Skeletal muscle tissue (tissue), 4 donors: ENCODE measurements around the gene FKBP6. TPM values are rescaled to one million over a fixed set of nuclear protein-coding genes. Genes with fewer than 3 reads are reported as not detected.
"Not testable (repeated sequence)": the region's sequence is repeated elsewhere in the genome, so short reads cannot be mapped to it uniquely, and the experiment has no call there.

Experiments
- H3K27ac ChIP-seq: one replicate; pipeline ENCODE4 v1.7.0; 2013; ENCODE audit warnings: mild to moderate bottlenecking, low read depth, low read length, inconsistent platforms
- H3K27me3 ChIP-seq, 3 donors: one replicate each; pipeline ENCODE4 v1.7.0; 2013; ENCODE audit warnings: low read length in 3 of 3; ENCODE audit not compliant: control insufficient read depth in 3 of 3, insufficient read depth in 3 of 3
- H3K36me3 ChIP-seq, 3 donors: one replicate each; pipeline ENCODE4 v1.7.0; 2013; ENCODE audit warnings: low read length in 3 of 3; ENCODE audit not compliant: control insufficient read depth in 3 of 3, insufficient read depth in 3 of 3
- H3K4me1 ChIP-seq, 3 donors: one replicate each; pipeline ENCODE4 v1.7.0; 2013; ENCODE audit warnings: low read length in 3 of 3, mild to moderate bottlenecking in 3 of 3; ENCODE audit not compliant: control insufficient read depth in 3 of 3, insufficient read depth in 3 of 3
- H3K4me3 ChIP-seq, 3 donors: one replicate each; pipeline ENCODE4 v1.7.0; 2013; ENCODE audit warnings: low read length in 3 of 3
- H3K9ac ChIP-seq, 3 donors: one replicate each; pipeline ENCODE4 v1.7.0; 2013; ENCODE audit warnings: low read length in 3 of 3, mild to moderate bottlenecking in 3 of 3, moderate library complexity in 2 of 3, low read depth in 1 of 3
- H3K9me3 ChIP-seq, 3 donors: one replicate each; pipeline ENCODE4 v1.7.0; 2013; ENCODE audit warnings: low read length in 3 of 3; ENCODE audit not compliant: control insufficient read depth in 3 of 3
- total RNA-seq: library from RNA; depleted of rRNA; stranded (reverse); fragments of >200 nt; gene quantifications from one replicate; pipeline ENCODE4 v1.2.3, GENCODE V29; 2014
- donor health status: Osteomylitis.

The FKBP6 gene
- total RNA-seq, 1 donor from 2014 or later = under 0.01 TPM

DNA sequence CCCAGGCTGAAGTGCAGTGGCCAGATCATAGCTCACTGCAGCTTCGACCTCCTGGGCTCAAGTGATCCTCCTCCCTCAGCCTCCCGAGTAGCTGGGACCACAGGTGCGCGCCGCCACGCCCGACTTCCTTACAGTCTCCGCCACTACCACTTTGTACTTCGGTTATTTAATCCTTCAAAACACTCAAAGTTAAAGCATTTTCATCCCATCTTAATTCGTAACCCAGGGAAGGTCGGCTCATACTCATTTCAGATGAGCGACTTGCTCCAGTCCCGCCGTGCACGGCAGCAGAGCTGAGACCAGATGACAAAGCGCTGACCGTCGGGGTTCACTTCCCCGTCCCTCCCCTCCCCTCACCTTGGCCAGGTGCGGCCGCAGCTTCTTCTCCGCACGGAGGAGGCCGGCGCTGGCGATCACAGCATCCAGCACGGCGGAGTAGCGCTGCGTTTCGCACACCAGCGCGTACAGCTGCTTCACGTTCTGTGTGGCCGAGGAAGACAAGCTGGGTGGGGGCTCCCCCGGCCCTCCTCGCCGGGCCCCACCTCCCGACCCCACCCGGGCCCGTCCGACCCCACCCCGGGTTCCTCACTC, 19.8 kb upstream of the FKBP6 start:
- H3K27ac ChIP-seq = peak overlapping the region; percentile 44

DNA sequence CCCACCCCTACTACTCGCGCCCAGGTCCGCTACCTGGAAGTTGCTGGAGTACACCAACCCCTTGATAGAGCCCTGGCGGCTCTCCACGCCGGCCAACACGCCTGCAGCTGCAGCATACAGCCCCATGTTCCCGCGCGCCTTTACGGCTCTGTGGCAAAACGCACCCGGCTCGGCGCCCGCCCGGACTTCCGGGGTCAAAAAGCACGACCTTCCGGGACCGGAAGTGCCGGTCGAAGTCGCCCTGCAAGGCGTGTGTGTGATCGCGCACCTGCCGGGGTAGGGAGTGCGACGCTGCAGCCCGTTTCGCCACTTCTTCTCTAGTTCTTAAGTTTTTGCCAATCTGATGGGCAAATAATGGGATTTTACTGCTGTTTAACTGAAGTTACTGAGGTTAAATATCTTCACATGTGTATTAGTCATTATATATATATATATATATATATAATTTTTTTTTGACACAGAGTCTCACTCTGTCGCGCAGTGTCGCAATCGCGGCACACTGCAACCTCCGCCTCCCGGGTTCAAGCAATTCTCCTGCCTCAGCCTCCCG, 19.2 kb upstream of the FKBP6 start, which contains the start of gene NSUN5:
NSUN5 (minus strand) TSS at position 162 of the 550 bp plus-strand sequence; CDS start at position 126, 36 bp downstream.
- Histone ChIP-seq H3K4me3 (peak within 1 kb of the TSS; percentile 82 to 86 (median 84)), H3K4me1 (peaks cover 0 to 13% (median 13%) of the 10 kb centered on the region in 3 donors), H3K27me3 (no peaks in the 10 kb centered on the region), H3K36me3 (peaks cover 14 to 19% (median 16%) of the 10 kb centered on the region in 3 donors), H3K9me3 (no peaks in the 10 kb centered on the region), H3K9ac (peak within 1 kb of the TSS; percentile 69 to 85 (median 82)), H3K27ac (peak within 1 kb of the TSS; percentile 44)

More for the DNA sequence above, 19.8 kb upstream of the FKBP6 start:
- H3K9ac ChIP-seq = peak overlapping the region; percentile 69 to 85 (median 82)
- peak overlapping the region; percentile 82 to 86 (median 84) for H3K4me3 ChIP-seq
- peaks cover 20 to 23% (median 20%) of the 10 kb centered on the region in 3 donors for H3K36me3 ChIP-seq
- H3K27me3 ChIP-seq = no peaks in the 10 kb centered on the region
- peaks cover 0 to 13% (median 13%) of the 10 kb centered on the region in 3 donors for H3K4me1 ChIP-seq
- no peaks in the 10 kb centered on the region for H3K9me3 ChIP-seq

DNA sequence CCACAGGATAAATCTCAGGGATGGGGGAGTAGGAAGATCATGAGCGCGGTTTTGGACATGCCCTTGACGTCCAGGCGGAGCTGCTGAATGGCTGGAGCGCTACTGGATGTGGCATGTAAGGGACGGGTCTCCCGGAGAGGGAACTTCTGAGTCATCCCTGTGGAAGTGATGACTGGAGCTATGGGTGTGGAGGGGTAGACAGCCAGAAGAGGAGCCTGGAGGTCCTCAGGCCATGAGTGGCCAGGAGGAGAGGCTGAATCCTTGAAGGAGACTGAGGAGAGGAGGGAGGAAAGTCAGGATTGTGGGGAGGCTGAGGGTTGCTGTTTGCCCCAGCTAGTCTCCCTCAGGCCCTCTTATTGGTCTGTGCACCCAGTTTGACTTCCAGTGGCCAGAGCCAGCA, 16.5 kb upstream of the FKBP6 start:
- not testable (repeated sequence) for H3K9ac ChIP-seq, H3K9me3 ChIP-seq, H3K27me3 ChIP-seq, H3K27ac ChIP-seq, H3K36me3 ChIP-seq, H3K4me3 ChIP-seq
- H3K4me1 ChIP-seq = peaks cover 0 to 13% (median 13%) of the 10 kb centered on the region in 3 donors

DNA sequence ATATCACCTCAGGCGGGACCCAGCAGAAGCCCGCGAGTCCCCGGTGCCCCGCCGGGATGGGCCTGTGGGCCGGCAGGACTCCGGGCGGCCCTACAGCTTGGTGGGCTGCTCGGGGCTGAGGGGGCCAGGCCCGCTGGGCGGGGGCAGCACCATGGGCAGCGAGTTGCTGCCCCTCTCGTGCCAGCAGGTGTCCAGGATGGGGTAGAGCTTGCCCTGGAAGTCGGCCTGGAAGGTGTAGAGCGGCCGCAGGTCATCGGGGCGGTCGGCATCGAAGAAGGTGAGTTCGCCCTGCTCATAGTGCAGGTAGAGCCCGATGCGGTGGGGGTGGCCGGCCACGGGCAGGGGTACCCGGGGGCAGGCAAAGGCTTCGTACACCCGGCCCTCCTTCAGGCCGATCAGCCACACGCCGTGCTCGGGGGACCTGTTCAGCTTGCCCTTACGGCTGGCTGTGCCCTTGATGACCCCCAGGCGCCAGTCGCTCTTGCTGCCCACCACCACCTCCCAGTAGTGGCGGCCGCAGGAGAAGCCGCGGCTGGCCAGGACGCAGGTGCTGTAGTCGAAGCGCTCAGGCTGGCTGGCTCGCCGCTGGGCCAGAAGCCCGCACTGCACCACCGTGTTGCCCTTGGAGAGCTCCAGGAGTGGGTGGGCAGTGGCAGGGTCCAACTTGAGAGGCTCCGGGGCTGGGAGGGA, 15.0 kb upstream of the FKBP6 start:
- Histone ChIP-seq H3K9ac (no peak overlapping the region), H3K27ac (no peak overlapping the region), H3K9me3 (no peaks in the 10 kb centered on the region), H3K4me3 (no peak overlapping the region), H3K27me3 (no peaks in the 10 kb centered on the region), H3K4me1 (peaks cover 0 to 8% (median 8%) of the 10 kb centered on the region in 3 donors), H3K36me3 (no peaks in the 10 kb centered on the region)

DNA sequence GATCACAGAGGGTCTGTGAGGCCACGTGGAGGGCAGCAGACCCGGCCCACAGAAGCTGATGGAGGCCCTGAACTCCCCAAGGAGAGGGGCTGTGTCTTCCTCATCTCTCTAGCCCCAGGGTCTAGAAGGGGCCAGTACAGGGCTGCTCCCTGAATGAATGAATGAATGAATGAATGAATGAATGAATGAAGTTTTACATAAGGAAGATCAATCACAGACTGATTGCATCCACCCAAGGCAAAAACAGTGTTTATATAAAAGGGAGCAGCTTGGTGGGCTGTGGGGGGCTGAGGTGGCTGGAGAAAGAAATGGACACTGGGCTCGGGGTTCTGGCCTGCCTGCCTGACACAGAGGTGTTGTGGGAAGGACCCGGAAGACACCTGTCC, 14.4 kb upstream of the FKBP6 start:
- Histone ChIP-seq H3K4me1 (peaks cover 0 to 5% (median 5%) of the 10 kb centered on the region in 3 donors), H3K27me3 (no peaks in the 10 kb centered on the region), H3K9ac (no peak overlapping the region), H3K27ac (no peak overlapping the region), H3K36me3 (no peaks in the 10 kb centered on the region), H3K4me3 (no peak overlapping the region), H3K9me3 (no peaks in the 10 kb centered on the region)

DNA sequence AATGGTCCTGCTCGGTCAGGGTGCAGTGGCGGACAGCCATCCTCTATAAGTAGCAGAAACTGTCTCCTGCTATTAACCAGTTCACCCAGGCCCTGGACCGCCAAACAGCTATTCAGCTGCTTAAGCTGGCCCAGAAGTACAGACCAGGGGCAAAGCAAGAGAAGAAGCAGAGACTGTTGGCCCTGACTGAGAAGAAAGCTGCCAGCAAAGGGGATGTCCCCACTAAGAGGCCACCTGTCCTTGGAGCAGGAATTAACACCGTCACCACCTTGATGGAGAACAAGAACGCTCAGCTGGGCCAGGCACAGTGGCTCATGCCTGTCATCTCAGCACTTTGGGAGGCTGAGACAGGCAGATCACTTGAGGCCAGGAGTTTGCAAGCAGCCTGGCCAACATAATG, 13.7 kb upstream of the FKBP6 start:
- Histone ChIP-seq H3K27me3 (no peaks in the 10 kb centered on the region), H3K4me1 (peaks cover 0 to 3% (median 2%) of the 10 kb centered on the region in 3 donors), H3K4me3 (no peak overlapping the region), H3K27ac (no peak overlapping the region), H3K36me3 (no peaks in the 10 kb centered on the region), H3K9me3 (no peaks in the 10 kb centered on the region), H3K9ac (no peak overlapping the region)

DNA sequence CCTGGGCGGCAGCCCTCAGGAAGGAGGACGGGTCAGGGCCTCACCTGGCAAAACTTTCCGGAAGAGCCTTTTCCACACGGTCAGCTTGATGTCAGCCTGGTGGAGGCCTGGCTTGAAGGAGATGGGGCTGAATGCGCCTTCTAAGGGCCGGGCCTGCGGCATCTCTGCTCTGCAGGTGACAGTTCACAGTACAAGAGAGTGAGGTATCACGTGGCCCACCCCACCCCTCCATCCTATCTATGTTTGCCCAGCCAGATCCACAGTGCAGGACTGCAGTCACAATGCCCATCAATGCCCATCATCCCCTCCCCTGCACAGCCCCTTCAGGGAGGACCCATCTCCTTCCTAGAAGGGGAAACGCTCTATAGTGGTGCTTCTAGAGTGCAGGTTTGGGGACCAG, 11.4 kb upstream of the FKBP6 start:
- H3K27me3 ChIP-seq = no peaks in the 10 kb centered on the region
- peaks cover 0 to 9% (median 7%) of the 10 kb centered on the region in 3 donors for H3K4me1 ChIP-seq
- H3K27ac ChIP-seq = no peak overlapping the region

DNA sequence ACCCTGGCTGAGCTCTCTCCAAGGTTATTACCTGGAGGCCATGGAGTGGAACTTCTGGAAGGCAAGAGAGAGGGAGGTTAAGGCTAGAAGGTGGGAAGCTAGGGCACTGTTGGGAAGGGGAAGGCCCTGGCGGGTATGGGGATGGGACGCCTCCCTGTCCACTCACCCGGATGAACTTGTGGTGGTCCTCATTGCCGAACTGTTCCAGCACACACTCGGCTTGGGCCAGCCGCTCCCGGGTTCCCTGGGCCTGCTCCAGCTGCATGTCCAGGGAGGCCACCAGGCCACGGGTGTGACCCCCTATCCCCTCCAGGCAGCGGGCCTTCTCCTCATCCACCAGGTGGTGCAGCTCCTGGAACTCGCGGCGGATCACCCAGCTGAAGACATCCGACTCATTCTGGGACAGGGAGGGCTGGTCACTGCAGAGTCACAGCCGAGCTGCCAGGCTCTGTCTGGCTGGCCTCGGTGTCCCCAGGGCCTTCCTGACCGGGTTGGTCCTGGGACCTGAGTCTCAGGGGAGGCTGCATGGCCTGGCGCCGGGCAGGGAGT, 9.2 kb upstream of the FKBP6 start:
- not testable (repeated sequence) for H3K9me3 ChIP-seq, H3K27ac ChIP-seq, H3K4me3 ChIP-seq

More for the DNA sequence above, 11.4 kb upstream of the FKBP6 start:
- no peaks in the 10 kb centered on the region for H3K9me3 ChIP-seq
- H3K36me3 ChIP-seq = no peaks in the 10 kb centered on the region
- H3K4me3 ChIP-seq = no peak overlapping the region
- H3K9ac ChIP-seq = peak overlapping the region in 1 of 3 donors; percentile 33

DNA sequence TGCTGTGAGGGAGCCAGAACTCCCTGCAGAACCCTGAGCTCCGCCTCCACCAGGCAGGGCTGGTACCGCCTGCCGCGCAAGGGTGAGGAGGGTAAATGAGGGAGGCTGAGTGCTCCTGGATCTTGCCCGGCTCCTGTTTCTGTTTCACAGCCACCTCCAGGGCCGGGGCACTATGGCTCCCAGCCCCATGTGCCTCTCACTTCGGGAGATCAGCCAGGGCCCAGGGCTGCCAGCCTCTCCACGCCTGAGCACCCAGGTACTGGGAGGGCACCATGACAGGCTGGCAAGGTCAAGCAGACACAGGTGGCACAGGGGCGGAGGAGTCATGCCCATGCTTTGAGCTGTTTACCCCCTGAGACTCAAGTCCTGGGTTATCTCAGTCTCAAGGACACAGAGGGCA, 8.4 kb upstream of the FKBP6 start:
- Histone ChIP-seq H3K27ac (peak overlapping the region; percentile 68), H3K4me1 (peaks cover 2 to 18% (median 10%) of the 10 kb centered on the region in 3 donors), H3K9ac (peak overlapping the region in 2 of 3 donors; percentile 10 to 68)
- not testable (repeated sequence) for H3K36me3 ChIP-seq, H3K9me3 ChIP-seq, H3K27me3 ChIP-seq, H3K4me3 ChIP-seq

More for the DNA sequence above, 9.2 kb upstream of the FKBP6 start:
- H3K4me1 ChIP-seq = peaks cover 0 to 10% (median 7%) of the 10 kb centered on the region in 3 donors
- H3K27me3 ChIP-seq, H3K36me3 ChIP-seq, H3K9ac ChIP-seq: not testable (repeated sequence)

DNA sequence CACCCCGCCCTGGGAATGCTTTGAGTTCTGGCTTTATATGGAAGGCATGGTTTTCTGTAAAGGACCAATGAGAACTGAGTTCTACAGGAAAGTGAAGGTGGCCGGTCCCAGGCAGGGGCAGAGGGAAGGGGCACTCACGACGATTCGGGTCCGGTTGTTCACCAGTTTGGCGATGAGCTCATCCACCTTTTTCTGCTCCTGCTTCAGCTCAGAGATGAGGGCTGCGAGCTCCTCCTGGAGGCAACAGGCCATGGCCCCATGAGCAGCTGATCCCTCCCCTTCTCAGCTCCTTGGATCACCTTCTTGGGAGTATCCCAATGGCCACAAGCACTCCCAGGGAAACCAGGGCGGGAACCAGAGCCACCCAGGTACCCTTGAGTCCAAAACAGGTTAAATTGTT, 8.0 kb upstream of the FKBP6 start:
- H3K4me3 ChIP-seq, H3K27me3 ChIP-seq, H3K9me3 ChIP-seq, H3K36me3 ChIP-seq: not testable (repeated sequence)
- peak overlapping the region; percentile 68 for H3K27ac ChIP-seq
- peaks cover 2 to 18% (median 10%) of the 10 kb centered on the region in 3 donors for H3K4me1 ChIP-seq
- peak overlapping the region in 1 of 3 donors; percentile 68 for H3K9ac ChIP-seq
